GM18520 (cell line): Measurements from ENCODE around the gene MBOAT7.
"Not testable (repeated sequence)": the region's sequence is repeated elsewhere in the genome, so short reads cannot be mapped to it uniquely, and the experiment has no call there.

Experiments used
- ATAC-seq: cut with Tn5 transposase; IDR thresholded peaks from one replicate; pipeline ENCODE4 v1.9.1; 2021; ENCODE audit not compliant: unreplicated experiment

MBOAT7 gene, protein sequence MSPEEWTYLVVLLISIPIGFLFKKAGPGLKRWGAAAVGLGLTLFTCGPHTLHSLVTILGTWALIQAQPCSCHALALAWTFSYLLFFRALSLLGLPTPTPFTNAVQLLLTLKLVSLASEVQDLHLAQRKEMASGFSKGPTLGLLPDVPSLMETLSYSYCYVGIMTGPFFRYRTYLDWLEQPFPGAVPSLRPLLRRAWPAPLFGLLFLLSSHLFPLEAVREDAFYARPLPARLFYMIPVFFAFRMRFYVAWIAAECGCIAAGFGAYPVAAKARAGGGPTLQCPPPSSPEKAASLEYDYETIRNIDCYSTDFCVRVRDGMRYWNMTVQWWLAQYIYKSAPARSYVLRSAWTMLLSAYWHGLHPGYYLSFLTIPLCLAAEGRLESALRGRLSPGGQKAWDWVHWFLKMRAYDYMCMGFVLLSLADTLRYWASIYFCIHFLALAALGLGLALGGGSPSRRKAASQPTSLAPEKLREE

DNA sequence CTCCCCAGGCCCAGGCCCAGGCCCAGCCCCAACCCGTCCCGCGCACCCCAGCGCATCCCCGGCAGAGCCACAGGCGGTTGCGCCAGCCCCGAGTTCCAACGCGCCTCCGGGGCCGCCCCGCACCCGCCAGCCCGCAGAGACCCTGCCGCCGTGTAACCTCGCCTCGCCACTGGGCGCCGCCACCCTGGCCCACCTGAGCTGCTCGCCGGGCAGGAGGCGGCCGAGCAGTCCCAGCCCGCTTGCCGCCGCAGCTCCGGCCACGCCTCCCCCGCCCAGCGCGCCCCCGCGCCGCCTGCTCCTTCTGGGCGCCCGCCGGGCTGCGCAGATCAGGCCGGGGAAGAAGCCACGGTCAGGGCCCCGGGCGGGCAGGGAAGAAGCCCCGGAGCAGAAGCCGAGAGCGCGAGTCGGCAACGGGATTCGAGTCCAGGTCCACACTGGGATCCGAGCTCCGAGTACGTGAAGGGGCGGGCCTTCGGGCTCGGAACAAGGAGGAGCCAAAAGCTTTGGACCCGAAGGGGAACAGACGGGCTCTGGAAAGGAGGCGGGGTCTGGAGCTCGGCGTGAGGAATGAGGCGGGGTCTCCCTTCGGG lies at the start of gene MBOAT7:
Gene MBOAT7 (minus strand): TSS at position 436 of the 590 bp plus-strand sequence. CDS start 1,072 bp downstream, outside the sequence.
- peak; percentile 11 for ATAC-seq

DNA sequence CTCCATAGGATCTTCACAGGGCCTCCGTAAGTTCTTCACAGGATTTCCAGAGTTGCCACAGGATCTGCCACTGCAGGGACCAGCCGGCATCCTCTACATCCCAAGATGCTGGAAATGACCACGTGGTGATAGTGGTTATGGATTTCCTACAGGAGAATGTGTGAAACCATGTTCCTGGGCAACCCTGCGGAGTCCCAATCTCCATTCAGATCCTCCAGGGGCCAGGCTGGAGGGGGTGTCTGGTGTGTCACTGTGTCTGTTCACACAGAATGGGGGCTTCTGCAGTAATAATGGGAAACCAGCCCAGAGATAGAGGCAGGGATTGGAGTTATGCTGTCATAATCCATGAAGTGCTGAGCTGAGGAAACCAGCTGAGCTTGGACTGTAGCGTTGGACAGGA lies 44.6 kb upstream of the MBOAT7 start:
- no peak for ATAC-seq

DNA sequence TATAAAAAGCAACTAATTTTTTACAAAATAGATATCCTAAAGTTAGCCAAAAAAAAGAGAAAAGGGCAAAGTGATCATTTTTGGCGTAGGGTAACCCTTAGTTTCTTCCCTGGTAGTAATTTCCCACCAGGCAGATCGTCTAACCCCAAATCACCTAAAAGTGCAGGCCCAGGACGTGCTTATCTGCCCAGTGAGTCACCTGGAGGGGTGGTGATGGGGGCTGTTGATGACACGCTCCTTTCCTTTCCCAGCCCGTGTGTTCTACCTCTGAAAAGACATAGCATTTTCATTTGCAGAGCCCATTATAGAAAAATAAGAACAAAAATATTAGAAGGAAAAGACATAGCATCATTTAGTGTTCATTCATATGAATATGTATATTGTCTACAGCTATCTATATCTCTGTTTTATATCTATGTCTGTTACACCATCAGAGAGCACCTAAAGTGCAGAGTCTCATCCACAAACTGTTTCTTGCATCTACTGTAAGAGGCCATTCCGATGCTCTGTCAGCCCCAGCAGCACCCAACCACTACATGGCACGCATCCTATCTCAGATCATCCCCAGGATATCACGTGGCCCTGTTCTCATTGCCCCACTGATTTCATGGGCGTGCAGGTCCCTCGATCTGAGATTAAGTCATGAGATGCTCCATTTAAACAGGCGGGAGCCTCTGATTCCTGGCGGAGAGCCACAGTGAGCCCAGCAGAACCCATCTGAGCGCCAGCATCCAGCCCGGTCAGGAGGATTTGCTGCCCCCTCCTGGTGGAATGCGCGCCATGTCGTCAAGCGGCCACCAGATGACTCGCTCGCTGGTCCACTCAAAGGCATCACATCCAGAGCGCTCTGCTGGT lies 41.9 kb upstream of the MBOAT7 start:
- ATAC-seq, result no peak

DNA sequence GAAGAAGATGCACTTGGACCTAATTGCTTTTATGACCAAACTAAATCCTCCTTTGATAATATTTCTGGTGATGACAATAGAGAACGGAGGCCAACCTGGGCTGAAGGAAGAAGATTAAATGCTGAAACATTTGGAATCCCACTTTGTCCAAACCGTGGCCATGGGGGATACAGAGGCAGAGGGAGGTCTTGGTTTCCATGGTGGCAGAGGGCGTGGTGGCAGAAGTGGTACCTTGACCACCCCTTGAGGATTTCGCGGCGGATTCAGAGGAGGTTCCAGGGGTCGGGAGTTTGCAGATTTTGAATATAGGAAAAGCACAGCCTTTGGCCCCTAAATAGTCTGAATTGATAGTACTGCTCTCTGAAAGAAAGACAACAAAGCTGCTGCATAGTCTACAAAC lies 40.7 kb upstream of the MBOAT7 start:
- no peak for ATAC-seq

DNA sequence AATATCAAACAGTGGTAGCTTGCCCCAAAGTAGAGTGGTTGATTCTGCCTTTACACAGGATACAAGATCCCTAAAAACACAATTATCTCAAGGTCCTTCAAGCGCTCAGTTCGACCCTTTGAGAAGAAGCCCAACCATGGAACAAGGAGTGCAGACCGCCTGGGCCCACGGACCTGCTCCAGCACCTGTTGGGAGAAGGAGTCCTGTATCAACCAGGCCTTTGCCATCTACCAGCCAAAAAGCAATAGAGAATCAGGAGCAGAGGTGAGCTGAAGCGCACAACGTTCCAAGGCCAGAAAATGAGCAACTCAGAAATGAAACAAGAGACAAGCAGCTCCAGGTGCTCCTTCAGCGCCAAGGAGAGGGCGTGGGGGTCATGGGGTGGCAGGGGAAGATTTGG lies 39.8 kb upstream of the MBOAT7 start:
- no peak for ATAC-seq

DNA sequence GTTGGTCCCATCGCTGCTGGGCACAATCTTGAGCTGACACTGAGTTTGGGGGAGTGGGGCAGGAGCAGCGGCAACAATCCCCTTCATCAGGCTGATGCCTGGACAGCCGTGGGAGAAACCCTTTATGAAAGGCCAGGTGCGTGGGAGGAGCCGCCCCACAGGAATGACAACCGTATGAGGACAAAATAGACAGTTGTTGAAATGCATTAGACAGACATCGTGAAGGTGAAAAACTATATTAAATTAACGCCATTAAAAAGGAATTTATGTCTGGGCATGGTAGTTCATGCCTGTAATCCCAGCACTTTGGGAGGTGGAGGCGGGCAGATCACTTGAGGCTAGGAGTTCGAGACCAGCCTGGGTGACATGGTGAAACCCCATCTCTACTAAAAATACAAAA lies 35.2 kb upstream of the MBOAT7 start:
- ATAC-seq, result not testable (repeated sequence)

DNA sequence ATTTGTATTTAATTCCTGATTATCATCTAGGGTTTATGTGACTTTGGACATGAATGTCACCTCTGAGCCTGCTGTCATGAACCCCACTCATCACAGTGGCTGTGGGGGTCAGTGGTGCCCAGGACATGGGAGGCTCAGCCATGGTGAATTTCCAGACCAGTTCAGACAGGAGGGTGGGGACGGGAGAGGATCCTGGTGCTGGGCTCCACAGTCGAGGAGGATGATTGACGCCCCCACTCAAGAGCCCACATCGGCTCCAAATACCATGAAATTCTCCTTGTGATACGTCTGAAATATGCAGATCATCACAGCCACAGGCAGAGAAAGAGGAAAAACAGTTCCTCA lies 34.5 kb upstream of the MBOAT7 start:
- not testable (repeated sequence) for ATAC-seq

DNA sequence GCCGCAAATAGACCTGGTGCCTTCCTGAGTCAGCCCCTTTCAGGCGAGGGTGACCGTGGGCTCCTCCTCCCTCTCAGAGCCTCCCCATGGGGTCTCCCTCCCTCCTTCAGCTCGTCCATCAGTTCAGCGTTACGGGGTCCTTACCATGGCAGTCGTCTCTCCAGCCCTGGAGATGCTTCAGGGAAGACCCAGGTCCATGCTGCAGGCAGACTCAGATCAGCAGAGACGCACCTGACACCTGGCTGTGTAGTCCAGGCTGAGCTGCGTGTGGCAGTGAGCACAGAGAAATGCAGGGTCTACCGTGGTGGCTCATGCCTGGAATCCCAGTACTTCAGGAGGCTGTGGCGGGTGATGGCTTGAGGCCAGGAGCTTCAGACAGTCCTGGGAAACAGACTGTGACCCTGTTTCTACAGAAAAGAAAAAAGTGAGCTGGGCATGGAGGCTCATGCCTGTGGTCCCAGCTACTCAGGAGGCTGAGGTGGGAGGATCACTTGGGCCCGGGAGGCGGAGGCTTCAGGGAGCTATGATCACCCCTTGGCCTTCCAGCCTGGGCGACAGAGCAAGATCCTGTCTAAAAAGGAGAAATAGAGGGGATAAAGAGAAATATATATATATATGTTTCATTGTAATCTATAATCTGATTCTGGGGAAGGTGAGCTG lies 34.0 kb upstream of the MBOAT7 start:
- not testable (repeated sequence) for ATAC-seq

DNA sequence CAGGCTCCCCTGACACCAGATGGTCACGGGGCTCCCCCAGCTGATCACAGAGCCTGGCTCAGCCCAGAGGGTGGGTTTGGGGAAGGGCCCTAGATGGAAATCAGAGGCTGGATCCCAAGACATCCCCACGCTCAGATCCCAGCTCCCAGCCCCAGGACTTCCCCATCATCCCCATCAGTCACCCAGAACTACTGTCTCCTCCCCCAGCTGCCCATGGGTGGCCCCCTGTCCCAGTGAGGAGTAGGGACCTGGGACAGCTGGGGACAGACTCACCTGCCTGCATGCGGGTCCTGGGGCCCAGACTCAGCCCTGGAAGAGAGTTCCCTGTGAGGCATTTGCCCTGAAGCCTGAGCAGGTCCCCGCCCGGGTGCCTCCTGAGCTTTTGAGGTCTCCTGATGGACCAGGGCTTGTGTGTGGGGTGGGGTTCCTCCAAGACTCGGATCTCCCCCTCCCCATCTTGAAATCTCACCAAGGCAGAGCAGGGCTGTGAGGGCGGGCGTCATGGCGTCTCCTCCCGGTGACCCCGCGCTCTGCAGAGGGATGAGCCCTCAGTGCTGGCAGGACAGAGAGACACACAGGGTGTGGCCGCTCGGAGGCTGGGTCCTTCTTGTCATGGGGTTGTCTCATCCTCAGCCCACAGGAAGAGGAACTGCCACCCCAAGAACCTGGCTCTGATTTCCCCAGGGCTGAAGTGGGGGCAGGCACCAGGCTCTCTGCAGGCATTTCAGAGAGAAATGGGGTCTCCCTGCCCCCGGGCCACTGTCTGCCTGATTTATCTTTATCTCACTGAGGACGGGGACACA lies 33.3 kb upstream of the MBOAT7 start, which contains the start of gene LILRB3:
Gene LILRB3 (minus strand): TSS at position 534 of the 803 bp plus-strand sequence. CDS start 31 bp downstream, at position 503.
- not testable (repeated sequence) for ATAC-seq

DNA sequence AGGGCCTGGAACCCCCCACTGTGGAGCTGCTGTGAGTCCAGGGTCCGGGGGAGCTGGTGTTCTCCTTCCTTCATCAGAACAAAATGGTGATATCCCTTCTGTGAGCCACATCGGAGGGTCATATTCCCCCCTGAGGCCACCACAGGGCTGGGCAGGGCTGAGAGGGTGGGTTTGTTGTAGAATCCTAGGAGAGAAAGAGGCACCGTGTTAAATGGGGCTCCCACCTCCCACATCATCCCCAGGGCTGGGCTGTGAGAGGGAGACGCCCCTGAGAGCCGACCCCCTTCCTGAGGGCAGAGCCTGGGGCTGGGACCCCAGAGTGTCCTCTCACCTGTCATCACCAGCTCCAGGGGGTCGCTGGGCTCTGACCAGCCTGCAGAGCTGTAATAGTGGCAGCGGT lies 32.6 kb upstream of the MBOAT7 start:
- not testable (repeated sequence) for ATAC-seq

DNA sequence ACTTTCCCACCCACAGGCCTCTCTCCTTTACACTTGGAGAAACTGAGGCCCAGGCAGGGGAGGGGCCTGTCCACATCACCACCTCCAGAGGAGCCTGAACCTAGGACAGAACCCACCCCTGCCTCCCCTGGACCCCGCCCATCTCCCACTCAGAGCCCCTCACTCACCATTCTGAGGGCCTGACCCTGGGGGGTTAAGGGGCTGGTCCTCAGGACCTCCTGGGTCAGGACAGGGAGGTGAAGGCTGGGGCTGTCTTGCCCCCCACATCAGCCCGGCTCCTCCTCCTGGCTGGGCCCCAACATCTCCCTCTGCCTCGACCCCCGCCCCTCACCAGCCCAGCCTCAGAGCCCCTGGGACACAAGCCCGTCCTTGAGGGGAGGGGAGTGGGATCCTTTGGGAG lies 30.3 kb upstream of the MBOAT7 start:
- not testable (repeated sequence) for ATAC-seq

DNA sequence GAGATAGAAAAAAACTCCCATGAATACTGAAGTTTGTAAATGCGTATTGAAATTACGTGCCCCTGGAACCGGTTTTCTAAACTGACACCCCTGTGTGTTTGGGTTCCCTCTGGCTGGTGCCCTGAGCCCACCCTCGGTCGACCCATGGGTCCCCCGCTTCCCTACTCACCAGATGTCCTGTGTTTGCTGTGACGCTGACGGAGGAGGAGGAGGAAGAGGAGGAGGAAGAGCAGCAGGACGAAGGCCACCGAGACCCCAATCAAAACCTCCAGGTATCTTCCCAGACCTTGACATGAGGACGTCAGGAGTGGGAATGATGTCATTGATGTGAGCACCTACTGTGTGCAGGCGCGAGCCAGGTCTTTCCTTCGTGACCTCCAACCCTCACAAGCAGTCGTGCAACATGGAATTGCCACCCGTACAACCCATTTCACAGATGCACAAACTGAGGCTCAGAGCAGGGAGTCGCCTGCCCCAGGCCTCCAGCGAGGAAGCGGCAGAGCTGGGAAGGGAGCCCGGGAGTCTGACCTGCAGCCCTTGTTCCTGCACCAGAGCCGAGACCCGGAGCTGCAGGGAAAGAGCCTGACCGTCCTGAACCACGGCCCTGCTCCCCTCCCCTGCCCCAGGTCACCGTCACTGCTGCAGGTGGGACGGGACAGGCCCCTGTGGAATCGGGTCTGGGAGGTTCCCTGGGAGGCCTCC lies 29.7 kb upstream of the MBOAT7 start:
- ATAC-seq, result no peak

DNA sequence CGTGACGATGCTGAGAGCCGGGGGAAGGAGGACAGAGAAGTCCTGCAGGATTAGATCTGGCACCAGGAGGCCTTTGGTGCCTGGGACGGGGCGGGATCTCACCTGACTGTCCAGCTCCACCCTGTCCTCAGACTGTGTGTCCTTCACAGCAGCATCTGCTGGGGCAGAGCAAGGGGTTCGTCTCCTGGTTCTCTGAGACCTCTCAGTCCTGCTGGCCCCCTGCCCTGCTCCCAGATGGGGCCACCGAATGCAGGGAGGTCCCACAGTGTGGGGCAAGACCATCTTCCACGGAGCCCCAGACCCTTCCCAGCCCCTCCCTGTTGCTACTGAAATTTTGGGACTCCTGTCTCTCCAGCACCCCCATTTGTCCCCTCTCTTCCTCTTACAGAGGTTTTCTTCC lies 28.9 kb upstream of the MBOAT7 start:
- ATAC-seq, result no peak

DNA sequence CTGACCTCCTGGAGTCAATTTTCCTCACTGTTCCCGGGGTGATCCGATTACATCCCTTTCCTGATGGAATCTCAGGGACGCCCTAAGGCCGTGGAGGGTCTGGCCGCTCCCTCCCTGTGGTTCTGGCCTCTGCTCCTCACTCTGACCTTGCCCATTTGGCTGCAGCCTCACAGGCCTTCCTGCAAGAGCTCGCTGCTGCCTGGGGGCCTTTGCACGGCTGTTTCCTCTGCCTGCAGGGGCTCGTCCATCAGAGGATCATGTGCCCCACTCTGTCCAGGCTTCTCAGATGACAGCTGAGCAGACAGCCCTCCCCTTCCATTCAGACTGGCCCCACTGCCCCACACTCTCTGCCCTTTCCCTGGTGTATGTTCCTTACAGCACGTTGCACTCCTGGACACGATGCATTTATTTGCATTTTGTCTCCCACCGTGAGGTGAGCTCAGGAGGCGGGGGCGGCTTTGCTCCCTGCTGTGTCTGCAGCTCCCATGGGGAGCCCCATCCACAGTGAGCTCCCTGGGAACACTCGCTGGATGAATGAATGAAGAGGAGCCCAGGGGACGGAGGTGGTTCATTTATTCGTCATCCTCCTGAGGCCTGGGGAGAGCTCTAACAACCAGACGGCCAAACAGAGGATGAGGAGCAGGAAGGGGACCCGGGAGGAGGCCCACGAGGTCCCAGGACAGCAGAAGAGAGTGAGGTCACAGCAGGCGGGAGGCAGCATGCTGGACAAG lies 28.3 kb upstream of the MBOAT7 start:
- ATAC-seq, result not testable (repeated sequence)

DNA sequence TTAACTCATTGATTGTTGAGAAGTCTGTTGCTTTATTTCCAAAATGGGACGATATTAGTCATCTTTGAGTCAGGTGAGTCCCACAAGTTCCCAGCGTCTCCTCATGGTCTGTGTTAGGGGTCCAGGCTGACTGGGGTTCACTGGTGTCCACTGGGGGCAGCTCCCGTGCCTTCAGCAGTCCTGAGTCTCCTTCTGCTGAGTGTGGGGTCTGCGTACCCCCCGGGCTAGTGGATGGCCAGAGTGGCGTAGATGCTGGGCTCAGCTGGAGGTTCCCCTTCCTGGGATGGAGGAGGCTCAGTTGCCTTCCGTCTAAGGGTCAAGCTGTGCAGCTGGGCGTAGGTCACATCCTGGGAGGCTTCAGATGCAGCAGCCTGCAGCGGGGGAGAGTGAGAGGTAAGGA lies 27.5 kb upstream of the MBOAT7 start:
- no peak for ATAC-seq

DNA sequence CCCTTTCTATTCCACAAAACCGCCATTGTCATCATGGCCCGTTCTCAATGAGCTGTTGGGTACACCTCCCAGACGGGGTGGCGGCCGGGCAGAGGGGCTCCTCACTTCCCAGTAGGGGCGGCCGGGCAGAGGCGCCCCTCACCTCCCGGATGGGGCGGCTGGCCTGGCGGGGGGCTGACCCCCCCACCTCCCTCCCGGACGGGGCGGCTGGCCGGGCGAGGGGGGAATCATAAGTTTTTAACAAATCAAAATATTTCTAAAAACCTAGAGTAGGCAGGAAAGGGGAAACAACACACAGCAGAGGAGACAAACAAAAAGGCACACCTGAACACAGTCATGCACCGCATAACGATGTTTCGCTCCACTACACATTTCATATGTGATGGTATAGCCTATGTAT lies 25.4 kb upstream of the MBOAT7 start:
- ATAC-seq, result not testable (repeated sequence)

DNA sequence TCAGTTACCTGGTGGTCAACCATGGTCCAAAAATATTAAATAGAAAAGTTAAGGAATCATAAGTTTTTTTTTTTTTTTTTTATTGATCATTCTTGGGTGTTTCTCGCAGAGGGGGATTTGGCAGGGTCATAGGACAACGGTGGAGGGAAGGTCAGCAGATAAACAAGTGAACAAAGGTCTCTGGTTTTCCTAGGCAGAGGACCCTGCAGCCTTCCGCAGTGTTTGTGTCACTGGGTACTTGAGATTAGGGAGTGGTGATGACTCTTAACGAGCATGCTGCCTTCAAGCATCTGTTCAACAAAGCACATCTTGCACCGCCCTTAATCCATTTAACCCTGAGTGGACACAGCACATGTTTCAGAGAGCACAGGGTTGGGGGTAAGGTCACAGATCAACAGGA lies 24.8 kb upstream of the MBOAT7 start:
- ATAC-seq, result not testable (repeated sequence)

DNA sequence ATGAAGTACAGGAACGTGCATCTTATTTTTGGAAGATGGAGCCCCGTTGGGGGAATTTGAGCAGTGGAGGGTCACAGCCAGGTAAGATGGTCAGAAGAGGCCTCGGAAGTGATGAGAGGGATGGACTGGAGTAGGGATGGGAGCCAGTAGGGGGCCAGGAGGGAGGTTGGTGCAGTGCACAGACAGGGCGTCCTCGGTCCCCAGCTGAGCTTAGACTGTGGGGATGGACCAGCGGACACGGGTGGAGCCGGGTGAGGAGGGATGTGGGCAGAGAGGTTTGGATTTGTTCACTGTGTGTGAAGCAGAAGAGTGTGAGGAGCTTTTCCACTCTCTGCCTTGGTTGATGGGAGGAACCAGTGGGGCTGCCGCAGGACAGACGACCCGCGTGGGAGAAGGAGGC lies 21.9 kb upstream of the MBOAT7 start:
- ATAC-seq, result no peak
